Left ventricle myocardium inferior (tissue), 1 donor: ENCODE measurements around the gene HOTAIR. TPM values are rescaled to one million over a fixed set of nuclear protein-coding genes. Genes with fewer than 3 reads are reported as not detected.

ENCODE experiments used
- DNase-seq: peaks from one replicate; pipeline ENCODE4 v3.0.0-alpha.2; 2020
- H3K27ac ChIP-seq: fragments of 200-600 bp; replicated peaks from 2 replicates; pipeline ENCODE4 v1.8.0; 2021
- H3K27me3 ChIP-seq: fragments of 200-600 bp; 2 replicates; pipeline ENCODE4 v1.8.0; 2021; ENCODE audit warnings: low read depth
- H3K36me3 ChIP-seq: fragments of 200-600 bp; 2 replicates; pipeline ENCODE4 v1.8.0; 2021
- H3K4me1 ChIP-seq: fragments of 200-600 bp; 2 replicates; pipeline ENCODE4 v1.8.0; 2021
- H3K4me3 ChIP-seq: fragments of 200-600 bp; 2 replicates; pipeline ENCODE4 v1.8.0; 2021; ENCODE audit warnings: mild to moderate bottlenecking, moderate library complexity
- H3K9me3 ChIP-seq: fragments of 200-600 bp; replicated peaks from 2 replicates; pipeline ENCODE4 v1.8.0; 2021
- intact Hi-C: fragments of 100-400 bp; cut with micrococcal nuclease; formaldehyde crosslinking; loops from one replicate; pipeline ENCODE4 v1.11.0; 2022
- total RNA-seq: library from RNA; stranded (reverse); fragmentation: NEBNext Ultra II Directional; extraction: Animal tissue kit (Norgen Biotek cat#: 25700); gene quantifications from one replicate; pipeline ENCODE4 v1.2.1, GENCODE V29; 2021
- TF ChIP-seq, protein P1 (sequence below): fragments of 200-600 bp; IDR thresholded peaks from 2 replicates; pipeline ENCODE4 v1.8.0; 2021; ENCODE audit warnings: antibody characterized with exemption, mild to moderate bottlenecking, borderline replicate concordance
- donor health status: DM: no; HTN: yes; CAD: no; lungs with severe emphysema.

Gene HOTAIR
- total RNA-seq, 1 donor from 2014 or later = not detected

- TF ChIP-seq, protein P1, sequence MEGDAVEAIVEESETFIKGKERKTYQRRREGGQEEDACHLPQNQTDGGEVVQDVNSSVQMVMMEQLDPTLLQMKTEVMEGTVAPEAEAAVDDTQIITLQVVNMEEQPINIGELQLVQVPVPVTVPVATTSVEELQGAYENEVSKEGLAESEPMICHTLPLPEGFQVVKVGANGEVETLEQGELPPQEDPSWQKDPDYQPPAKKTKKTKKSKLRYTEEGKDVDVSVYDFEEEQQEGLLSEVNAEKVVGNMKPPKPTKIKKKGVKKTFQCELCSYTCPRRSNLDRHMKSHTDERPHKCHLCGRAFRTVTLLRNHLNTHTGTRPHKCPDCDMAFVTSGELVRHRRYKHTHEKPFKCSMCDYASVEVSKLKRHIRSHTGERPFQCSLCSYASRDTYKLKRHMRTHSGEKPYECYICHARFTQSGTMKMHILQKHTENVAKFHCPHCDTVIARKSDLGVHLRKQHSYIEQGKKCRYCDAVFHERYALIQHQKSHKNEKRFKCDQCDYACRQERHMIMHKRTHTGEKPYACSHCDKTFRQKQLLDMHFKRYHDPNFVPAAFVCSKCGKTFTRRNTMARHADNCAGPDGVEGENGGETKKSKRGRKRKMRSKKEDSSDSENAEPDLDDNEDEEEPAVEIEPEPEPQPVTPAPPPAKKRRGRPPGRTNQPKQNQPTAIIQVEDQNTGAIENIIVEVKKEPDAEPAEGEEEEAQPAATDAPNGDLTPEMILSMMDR = no peak
- H3K27ac ChIP-seq = no peak overlapping the region
- H3K9me3 ChIP-seq = no peaks in the 10 kb centered on the region
- no peaks in the 10 kb centered on the region for H3K36me3 ChIP-seq
- H3K4me1 ChIP-seq = peaks cover 27% of the 10 kb centered on the region
- no peak overlapping the region for H3K4me3 ChIP-seq
- intact Hi-C loops = no loop called here
- H3K27me3 ChIP-seq = peaks cover 100% of the 10 kb centered on the region
- DNase-seq = no peak
These were observed 1.5 kb upstream of the HOTAIR start for GRCh38 chr12:53976172-53976822.

DNA sequence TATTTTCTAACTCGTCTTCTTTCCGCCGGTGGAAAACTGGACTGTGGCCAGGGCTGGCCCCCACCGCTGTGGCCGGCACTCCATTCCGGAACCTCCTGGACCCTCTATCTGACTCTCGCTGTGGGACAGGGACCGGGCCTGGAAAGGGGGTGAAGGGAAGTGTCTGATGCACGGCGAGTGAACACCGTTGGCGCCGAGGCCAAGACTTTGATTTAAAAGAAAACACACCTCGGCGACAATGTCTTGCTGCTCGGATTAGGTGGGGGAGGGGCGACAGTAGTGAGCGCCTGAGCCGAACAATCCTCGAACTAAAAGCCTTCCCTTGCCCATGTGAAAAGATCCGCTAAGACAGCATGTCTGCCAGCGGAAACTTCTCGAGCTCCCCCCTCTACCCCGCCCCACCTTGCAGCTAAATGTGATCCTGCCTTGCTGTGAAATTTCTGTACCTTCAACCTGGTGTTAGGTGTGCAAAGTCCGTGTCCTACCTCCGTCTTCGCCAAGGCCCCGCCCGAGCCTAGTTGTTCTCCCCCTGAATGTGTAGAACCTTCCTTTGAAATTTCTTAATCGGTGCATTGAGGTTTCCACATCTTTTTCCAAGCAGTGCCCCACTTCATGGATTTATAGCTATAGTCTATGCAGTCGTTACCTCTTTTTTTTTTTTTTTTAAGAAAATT lies 862 bp upstream of the HOTAIR start:
- Histone ChIP-seq H3K4me3 (no peak overlapping the region), H3K4me1 (peaks cover 27% of the 10 kb centered on the region), H3K9me3 (no peaks in the 10 kb centered on the region), H3K27ac (no peak overlapping the region), H3K36me3 (no peaks in the 10 kb centered on the region), H3K27me3 (peaks cover 100% of the 10 kb centered on the region)
- TF ChIP-seq, protein P1 = no peak
- intact Hi-C loops = no loop called here
- DNase-seq = no peak

- Histone ChIP-seq H3K27me3 (peaks cover 100% of the 10 kb centered on the region), H3K27ac (no peak overlapping the region)
These were observed 314 bp upstream of the HOTAIR start for GRCh38 chr12:53975064-53975471.

GRCh38 chr12:53973236-53974042 lies 1.3 kb downstream of the HOTAIR start:
- TF ChIP-seq, protein P1 = no peak
- H3K27ac ChIP-seq = no peak overlapping the region
- intact Hi-C loops = no loop called here
- peaks cover 100% of the 10 kb centered on the region for H3K27me3 ChIP-seq
- no peaks in the 10 kb centered on the region for H3K36me3 ChIP-seq
- H3K4me3 ChIP-seq = peak overlapping the region; percentile 48
- H3K9me3 ChIP-seq = no peaks in the 10 kb centered on the region
- no peak for DNase-seq
- peaks cover 27% of the 10 kb centered on the region for H3K4me1 ChIP-seq

More at GRCh38 chr12:53975064-53975471, 314 bp upstream of the HOTAIR start:
- TF ChIP-seq, protein P1 = no peak
- Histone ChIP-seq H3K4me1 (peaks cover 27% of the 10 kb centered on the region), H3K9me3 (no peaks in the 10 kb centered on the region), H3K4me3 (peak overlapping the region; percentile 48), H3K36me3 (no peaks in the 10 kb centered on the region)
- intact Hi-C loops = no loop called here
- no peak for DNase-seq

GRCh38 chr12:53972722-53973235 lies 2.0 kb downstream of the HOTAIR start, which contains the start of gene HOXC11:
TSS of gene HOXC11 (plus strand) at chr12:53973126. CDS start at chr12:53973242, 116 bp downstream.
- TF ChIP-seq, protein P1 = no peak
- intact Hi-C loops = no loop called here
- Histone ChIP-seq H3K27ac (no peak within 1 kb of the TSS), H3K36me3 (no peaks in the 10 kb centered on the region), H3K4me3 (peak within 1 kb of the TSS; percentile 48), H3K4me1 (peaks cover 27% of the 10 kb centered on the region), H3K27me3 (peaks cover 100% of the 10 kb centered on the region), H3K9me3 (no peaks in the 10 kb centered on the region)
- no peak for DNase-seq
